GM18517 (cell line): ENCODE measurements around the gene OR52N5.

Experiments
- ATAC-seq: cut with Tn5 transposase; IDR thresholded peaks from one replicate; pipeline ENCODE4 v1.9.1; 2021; ENCODE audit warnings: mild to moderate bottlenecking, moderate library complexity; ENCODE audit not compliant: unreplicated experiment

OR52N5 gene

GRCh38 chr11:5726351-5726750 lies 56.8 kb downstream of the OR52N5 start:
- no peak for ATAC-seq
